ENCODE measurements around the gene CNTN1.

The CNTN1 gene

DNA sequence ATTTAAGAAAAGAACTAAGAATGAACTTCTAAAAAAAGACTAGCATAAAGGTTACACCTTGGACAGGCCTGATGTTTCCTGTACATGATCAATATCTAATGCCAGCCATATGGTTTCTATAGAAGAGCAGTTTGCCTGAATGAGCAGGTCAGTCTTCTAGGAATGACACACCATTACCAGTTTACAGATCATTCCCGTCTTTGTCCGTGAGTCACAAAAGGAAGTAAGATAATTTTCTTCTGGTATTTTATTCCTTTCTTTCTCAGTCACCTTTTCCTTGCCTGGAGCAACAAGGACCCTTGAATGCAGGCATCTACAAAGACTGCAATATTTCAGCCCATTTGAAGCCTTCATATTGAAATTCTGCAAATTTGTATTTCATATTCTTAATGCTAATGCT, 44.6 kb upstream of the CNTN1 start:
- TF ChIP-seq ZFX (IDR thresholded peaks at IDR 0.05) = no peak
- TF ChIP-seq, protein P1, sequence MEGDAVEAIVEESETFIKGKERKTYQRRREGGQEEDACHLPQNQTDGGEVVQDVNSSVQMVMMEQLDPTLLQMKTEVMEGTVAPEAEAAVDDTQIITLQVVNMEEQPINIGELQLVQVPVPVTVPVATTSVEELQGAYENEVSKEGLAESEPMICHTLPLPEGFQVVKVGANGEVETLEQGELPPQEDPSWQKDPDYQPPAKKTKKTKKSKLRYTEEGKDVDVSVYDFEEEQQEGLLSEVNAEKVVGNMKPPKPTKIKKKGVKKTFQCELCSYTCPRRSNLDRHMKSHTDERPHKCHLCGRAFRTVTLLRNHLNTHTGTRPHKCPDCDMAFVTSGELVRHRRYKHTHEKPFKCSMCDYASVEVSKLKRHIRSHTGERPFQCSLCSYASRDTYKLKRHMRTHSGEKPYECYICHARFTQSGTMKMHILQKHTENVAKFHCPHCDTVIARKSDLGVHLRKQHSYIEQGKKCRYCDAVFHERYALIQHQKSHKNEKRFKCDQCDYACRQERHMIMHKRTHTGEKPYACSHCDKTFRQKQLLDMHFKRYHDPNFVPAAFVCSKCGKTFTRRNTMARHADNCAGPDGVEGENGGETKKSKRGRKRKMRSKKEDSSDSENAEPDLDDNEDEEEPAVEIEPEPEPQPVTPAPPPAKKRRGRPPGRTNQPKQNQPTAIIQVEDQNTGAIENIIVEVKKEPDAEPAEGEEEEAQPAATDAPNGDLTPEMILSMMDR (conservative IDR thresholded peaks at IDR 0.05) = no peak
- H3K27ac ChIP-seq = no peak overlapping the region

DNA sequence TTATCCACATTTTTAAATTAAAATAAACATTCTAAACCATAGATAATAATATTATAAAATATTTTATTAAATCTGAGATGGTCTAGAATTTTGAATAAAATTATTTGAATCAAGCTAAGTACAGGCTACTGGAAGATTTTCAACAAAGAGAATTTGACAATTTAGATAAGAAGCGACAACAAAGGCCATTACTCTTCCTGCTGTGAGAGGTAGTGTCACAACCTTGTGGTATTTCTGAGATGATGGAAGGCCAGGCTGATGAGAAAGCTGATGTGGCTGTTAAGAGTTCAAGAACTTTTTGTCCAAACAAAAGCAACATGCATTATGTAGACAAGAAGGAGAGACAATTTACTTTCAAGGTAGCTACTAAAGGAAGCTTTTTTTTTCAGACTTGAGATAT, 43.7 kb upstream of the CNTN1 start:
- TF ChIP-seq ZFX (IDR thresholded peaks at IDR 0.05) = no peak
- TF ChIP-seq, protein P1 (conservative IDR thresholded peaks at IDR 0.05) = no peak
- no peak overlapping the region for H3K27ac ChIP-seq

DNA sequence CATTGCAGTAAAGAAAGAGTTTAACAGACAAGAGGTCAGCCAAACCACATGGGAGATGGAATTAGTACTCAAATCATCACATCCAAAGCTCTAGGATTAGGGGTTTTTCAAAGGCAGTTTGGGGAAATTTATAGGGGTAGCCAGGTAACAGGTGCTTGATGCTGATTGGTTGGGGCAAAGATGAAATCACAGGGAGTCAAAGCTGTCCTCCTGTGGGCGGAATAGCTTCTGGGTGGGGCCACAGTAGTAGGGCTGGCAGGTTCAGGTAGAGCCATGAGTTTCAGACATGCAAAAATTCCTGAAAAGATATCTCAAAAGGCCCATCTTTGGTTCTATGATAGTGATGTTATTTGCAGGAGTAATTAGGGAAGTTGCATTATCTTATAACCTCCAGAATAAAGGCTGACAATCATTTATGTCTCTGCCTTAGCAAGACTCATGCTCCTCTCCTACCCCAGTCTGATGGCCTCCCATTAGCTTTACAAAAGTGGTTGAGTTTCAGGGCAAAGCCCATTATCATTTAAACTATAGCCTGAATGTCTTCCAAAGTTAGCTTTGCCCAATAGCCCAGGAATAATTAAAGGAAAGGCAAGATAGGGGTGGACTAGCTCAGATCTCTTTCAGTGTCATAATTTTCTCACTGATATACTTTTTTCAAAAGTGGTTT, 42.1 kb upstream of the CNTN1 start:
- TF ChIP-seq ZFX (IDR thresholded peaks at IDR 0.05) = no peak
- TF ChIP-seq, protein P1 (conservative IDR thresholded peaks at IDR 0.05) = no peak
- H3K27ac ChIP-seq = no peak overlapping the region

DNA sequence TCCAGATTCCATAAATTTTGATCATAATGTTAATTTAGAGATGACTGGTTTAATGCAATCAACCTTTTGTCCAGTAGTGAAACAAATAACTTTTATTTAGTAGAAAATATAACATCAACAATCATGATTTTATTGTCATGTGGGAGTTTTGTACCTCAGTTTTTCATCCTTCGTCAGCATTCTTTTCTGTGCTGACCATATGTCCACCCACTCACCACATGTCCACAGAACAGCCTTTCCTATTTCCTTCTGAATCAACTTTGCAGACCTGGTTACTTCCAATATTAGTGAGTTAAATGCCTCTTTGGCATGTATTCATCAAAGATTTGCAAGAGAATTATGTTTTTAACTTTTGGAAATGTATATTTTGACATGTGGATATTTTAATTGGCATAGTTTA, 36.8 kb upstream of the CNTN1 start:
- TF ChIP-seq ZFX (IDR thresholded peaks at IDR 0.05) = no peak
- TF ChIP-seq, protein P1 (conservative IDR thresholded peaks at IDR 0.05) = no peak
- no peak overlapping the region for H3K27ac ChIP-seq

DNA sequence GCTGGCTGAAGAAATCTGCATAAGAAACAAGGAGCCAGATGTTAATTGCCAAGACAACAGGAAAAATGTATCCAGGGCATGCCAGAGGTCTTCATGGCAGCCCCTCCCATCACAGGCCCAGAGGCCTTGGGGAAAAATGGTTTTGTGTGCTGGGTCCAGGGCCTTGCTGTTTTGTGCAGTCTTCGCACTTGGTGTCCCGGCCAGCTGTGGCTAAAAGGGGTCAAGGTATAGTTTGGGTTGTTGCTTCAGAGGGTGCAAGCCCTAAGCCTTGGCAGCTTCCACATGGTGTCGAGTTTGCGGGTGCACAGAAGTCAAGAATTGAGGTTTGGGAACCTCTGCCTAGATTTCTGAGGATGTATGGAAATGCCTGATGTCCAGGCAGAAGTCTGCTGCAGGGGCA, 29.9 kb upstream of the CNTN1 start:
- no peak overlapping the region for H3K27ac ChIP-seq
- TF ChIP-seq, protein P1 (conservative IDR thresholded peaks at IDR 0.05) = no peak
- no peak for TF ChIP-seq ZFX (IDR thresholded peaks at IDR 0.05)

DNA sequence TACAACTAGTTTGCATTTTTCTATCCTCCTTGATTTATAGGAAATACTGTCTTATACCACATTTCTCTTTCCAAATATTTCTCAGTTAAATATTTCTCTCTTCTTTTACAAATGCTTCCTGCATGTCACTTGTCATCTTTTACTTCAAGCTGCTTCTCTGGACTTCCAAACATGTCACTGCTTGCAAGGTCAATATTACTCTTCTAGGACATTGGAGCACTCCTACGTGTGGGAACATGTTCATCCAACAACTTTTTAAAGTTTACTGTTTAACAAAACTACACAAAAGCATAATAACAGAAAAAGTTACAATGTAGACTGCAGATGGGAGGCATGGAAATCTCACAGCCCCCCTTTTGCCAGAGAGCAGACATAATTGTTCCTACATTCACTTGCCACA, 28.5 kb upstream of the CNTN1 start:
- H3K27ac ChIP-seq = no peak overlapping the region
- TF ChIP-seq, protein P1 (conservative IDR thresholded peaks at IDR 0.05) = no peak
- no peak for TF ChIP-seq ZFX (IDR thresholded peaks at IDR 0.05)

DNA sequence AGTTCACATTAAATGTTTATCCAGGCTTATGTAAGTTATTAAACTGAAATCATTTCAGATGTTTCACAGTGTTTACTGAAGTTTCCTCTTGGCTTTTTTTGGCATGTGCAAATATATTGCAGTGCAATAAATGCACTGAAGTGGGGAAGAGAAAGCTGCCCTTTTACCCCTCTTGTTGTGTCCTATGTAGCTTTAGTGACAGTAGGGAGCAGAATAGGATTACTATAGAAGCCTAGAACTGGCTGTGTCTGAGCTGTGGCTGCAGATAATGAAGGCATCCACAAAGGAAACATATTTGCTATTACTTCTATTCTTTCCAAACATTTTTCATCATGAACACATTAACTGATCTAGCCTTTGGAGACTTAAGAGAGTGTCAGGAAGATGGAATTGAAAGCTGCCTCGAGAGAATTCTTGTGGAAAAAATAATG, 24.1 kb upstream of the CNTN1 start:
- TF ChIP-seq ZFX (IDR thresholded peaks at IDR 0.05) = no peak
- TF ChIP-seq, protein P1 (conservative IDR thresholded peaks at IDR 0.05) = no peak
- no peak overlapping the region for H3K27ac ChIP-seq
